A549 (cell line): ENCODE measurements around the gene JAKMIP1. TPM values are rescaled to one million over a fixed set of nuclear protein-coding genes. Genes with fewer than 3 reads are reported as not detected.

Experiments
- ATAC-seq, 2 experiments: fragments of 200-7000 bp in 1 of 2; fragments of >200 bp in 1 of 2; cut with Nextera tagmentation in 1 of 2; cut with Tn5 transposase in 1 of 2; 3 replicates each; pipeline versions ENCODE4 v1.8.0 to v1.9.1; 2018 to 2020; ENCODE audit warnings: mild to moderate bottlenecking in 1 of 2, moderate library complexity in 1 of 2
- CTCF ChIA-PET: fragments of 300-600 bp; sonication (Branson Sonifier 250); formaldehyde crosslinking; extraction: SDS; loops from one replicate; lab custom pipeline; 2021; ENCODE audit warnings: antibody characterized with exemption, inconsistent platforms; lab: Yijun Ruan, JAX
- POLR2A ChIA-PET: fragments of 350-600 bp; formaldehyde crosslinking; extraction: SDS; loops from one replicate; lab custom pipeline; 2021; ENCODE audit warnings: antibody characterized with exemption, inconsistent platforms; lab: Yijun Ruan, JAX
- DNase-seq, 2 experiments: peaks; one replicate each; pipeline versions ENCODE4 v3.0.0 to v3.0.0-alpha.2; 2011 to 2016; ENCODE audit warnings: low read depth in 1 of 2, low spot score in 1 of 2
- FAIRE-seq: peaks from 2 replicates; lab custom pipeline; 2011; peaks lifted over from hg19 to GRCh38; lab: Jason Lieb, UNC
- H3K27ac ChIP-seq, 2 experiments: fragments of >200 bp; sonication (Bioruptor Twin); formaldehyde crosslinking; 3 replicates each; pipeline ENCODE4 v1.5.1; 2016 to 2017
- H3K4me1 ChIP-seq: fragments of >200 bp; sonication (Bioruptor Twin); formaldehyde crosslinking; 3 replicates; pipeline ENCODE4 v1.6.1; 2016
- H3K4me2 ChIP-seq: fragments of >200 bp; sonication (Bioruptor Twin); formaldehyde crosslinking; 3 replicates; pipeline ENCODE4 v1.6.1; 2016
- H3K4me3 ChIP-seq: fragments of >200 bp; sonication (Bioruptor Twin); formaldehyde crosslinking; 3 replicates; pipeline ENCODE4 v1.5.1; 2016
- H3K9me3 ChIP-seq: fragments of >200 bp; sonication (Bioruptor Twin); formaldehyde crosslinking; 3 replicates; pipeline ENCODE4 v1.6.1; 2016
- CBX2 ChIP-seq: fragments of 200-600 bp; sonication (generic); IDR thresholded peaks from 2 replicates; pipeline ENCODE4 v1.6.1; 2016; ENCODE audit warnings: low read depth, mild to moderate bottlenecking, borderline replicate concordance
- CBX8 ChIP-seq: fragments of 200-600 bp; sonication (generic); IDR thresholded peaks from 2 replicates; pipeline ENCODE4 v1.6.1; 2016
- E2F6 ChIP-seq: IDR thresholded peaks from 2 replicates; pipeline ENCODE4 v1.6.1; 2012; ENCODE audit warnings: low read depth, borderline replicate concordance
- HDAC2 ChIP-seq: fragments of 200-600 bp; sonication (generic); IDR thresholded peaks from 2 replicates; pipeline ENCODE4 v1.6.1; 2016
- KDM1A ChIP-seq: fragments of 200-600 bp; sonication (generic); IDR thresholded peaks from 2 replicates; pipeline ENCODE4 v1.6.1; 2016; ENCODE audit warnings: low read depth, mild to moderate bottlenecking
- MYC ChIP-seq: IDR thresholded peaks from 2 replicates; pipeline ENCODE4 v1.6.1; 2012; ENCODE audit warnings: mild to moderate bottlenecking, inconsistent platforms, low read length, improper control_type of control experiment, borderline replicate concordance
- NPAS2 ChIP-seq: fragments of 250-450 bp; sonication (Bioruptor Pico); IDR thresholded peaks from 2 replicates; pipeline ENCODE4 v1.8.0; 2022; ENCODE audit warnings: mild to moderate bottlenecking, moderate library complexity, borderline replicate concordance
- RCOR1 ChIP-seq: fragments of 150-350 bp; IDR thresholded peaks from 2 replicates; pipeline ENCODE4 v1.6.1; 2014; ENCODE audit warnings: antibody characterized with exemption, low read length, low read depth
- REST ChIP-seq: fragments of 200-600 bp; sonication (generic); IDR thresholded peaks from 2 replicates; pipeline ENCODE4 v1.6.1; 2016; ENCODE audit warnings: antibody characterized with exemption, mild to moderate bottlenecking, moderate library complexity
- RNF2 ChIP-seq: fragments of 200-600 bp; sonication (generic); IDR thresholded peaks from 2 replicates; pipeline ENCODE4 v1.6.1; 2016; ENCODE audit warnings: low read depth, mild to moderate bottlenecking, antibody characterized with exemption, moderate library complexity, borderline replicate concordance
- SMC3 ChIP-seq: fragments of >200 bp; sonication (Bioruptor Twin); formaldehyde crosslinking; IDR thresholded peaks from 3 replicates; pipeline ENCODE4 v1.6.1; 2018; ENCODE audit warnings: inconsistent platforms
- ZFP36 ChIP-seq: fragments of 450-650 bp; IDR thresholded peaks from 2 replicates; pipeline ENCODE4 v1.6.1; 2014; ENCODE audit warnings: borderline replicate concordance; ENCODE audit not compliant: partially characterized antibody
- ZNF302 ChIP-seq: fragments of 250-450 bp; sonication (Bioruptor Pico); IDR thresholded peaks from 2 replicates; pipeline ENCODE4 v1.9.0; 2021; ENCODE audit warnings: inconsistent platforms, mild to moderate bottlenecking, moderate library complexity
- ZSCAN20 ChIP-seq: fragments of 250-450 bp; sonication (Bioruptor Pico); IDR thresholded peaks from 2 replicates; pipeline ENCODE4 v1.8.0; 2022; ENCODE audit warnings: mild to moderate bottlenecking, moderate library complexity
- WGBS: methylation state at CpG from one replicate; pipeline ENCODE4 v1.1.6; 2017; ENCODE audit errors: missing lambda C conversion rate; 5-methylcytosine and 5-hydroxymethylcytosine counted together
- polyA plus RNA-seq, 4 experiments: library from polyadenylated mRNA; depleted of rRNA in 3 of 4; stranded (reverse); fragments of >200 nt; fragmentation: RNase III in 1 of 4; extraction: RNeasy Plus Mini Kit Qiagen cat#74134 plus additional on column Dnase treatment in 1 of 4; gene quantifications; 2 replicates in 3 of 4; 3 replicates in 1 of 4; pipeline ENCODE4 v1.2.3, GENCODE V29; 2011 to 2017
- TF ChIP-seq, protein P1 (sequence below): IDR thresholded peaks from 2 replicates; pipeline ENCODE4 v1.6.1; 2012

JAKMIP1 gene
- polyA plus RNA-seq, 2 of the 4 experiments (the other 2 are of a cell fraction): not detected

DNA sequence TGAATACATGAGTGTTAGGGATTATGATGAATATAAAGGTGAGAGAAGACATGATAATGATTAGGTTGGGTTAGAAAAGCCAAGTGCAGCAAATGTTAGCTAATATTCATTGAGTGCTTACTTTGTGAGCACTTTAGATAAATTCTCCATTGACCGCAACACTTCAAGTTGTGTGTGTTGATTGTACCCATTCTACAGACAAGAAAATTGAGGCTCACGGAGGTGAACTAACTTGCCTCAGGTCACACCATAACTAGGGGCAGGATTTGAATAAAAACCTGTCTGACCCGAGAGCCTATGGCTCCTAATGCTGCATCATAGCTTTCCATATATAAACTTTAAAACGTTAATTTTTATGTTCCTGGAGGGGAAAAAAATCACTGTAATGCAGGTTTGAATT, 167.0 kb downstream of the JAKMIP1 start (continued):
- no peak for TF ChIP-seq ZFP36
- no peak for TF ChIP-seq NPAS2 (CRISPR knock-in tag)
- TF ChIP-seq CBX8: no peak
- no peak for TF ChIP-seq ZNF302 (CRISPR knock-in tag)
- TF ChIP-seq E2F6: no peak
- TF ChIP-seq SMC3: no peak

- POLR2A ChIA-PET: no interaction called here
- CTCF ChIA-PET: interaction anchor here (1.1 to 2.2 kb wide), 4 partner anchors 10 to 35 kb away, joined by 3 to 10 read pairs (median 6); partner anchors contain the start of gene C4orf50
- TF ChIP-seq ZFP36 (peak; percentile 39), REST (no peak)
- 57% methylated on average over 11 of the region's 11 CpGs for WGBS
- no peak for FAIRE-seq
- Histone ChIP-seq H3K4me2 (0 out of 3 replicates have a peak overlapping the region, but pooled peaks have one; percentile 8), H3K9me3 (no peaks in the 10 kb centered on the region), H3K4me3 (no peak overlapping the region), H3K27ac (peak overlapping the region; percentile 9 to 70; a peak in 3 of 6 replicates), H3K4me1 (0 out of 3 replicates have a peak, but pooled peaks cover 4% of the 10 kb centered on the region)
- DNase-seq: peak in 1 of 2 experiments; percentile 48
- peak in 1 of 2 experiments; percentile 59; a peak in 3 of 6 replicates for ATAC-seq
Measured at GRCh38 chr4:6032249-6033244, 167.8 kb downstream of the JAKMIP1 start.

GRCh38 chr4:6031846-6032245, 168.5 kb downstream of the JAKMIP1 start:
- DNase-seq (no peak), ATAC-seq (no peak), FAIRE-seq (no peak)
- 0 out of 3 replicates have a peak, but pooled peaks cover 4% of the 10 kb centered on the region for H3K4me1 ChIP-seq
- no peaks in the 10 kb centered on the region for H3K9me3 ChIP-seq
- POLR2A ChIA-PET: no interaction called here
- 51% methylated on average over 4 of the region's 5 CpGs for WGBS
- H3K4me3 ChIP-seq: no peak overlapping the region
- no peak overlapping the region for H3K27ac ChIP-seq
- TF ChIP-seq CBX2 (no peak), MYC (no peak), KDM1A (no peak), RNF2 (no peak), E2F6 (no peak), RCOR1 (no peak), HDAC2 (no peak), ZSCAN20 (CRISPR knock-in tag) (no peak)
- TF ChIP-seq, protein P1, sequence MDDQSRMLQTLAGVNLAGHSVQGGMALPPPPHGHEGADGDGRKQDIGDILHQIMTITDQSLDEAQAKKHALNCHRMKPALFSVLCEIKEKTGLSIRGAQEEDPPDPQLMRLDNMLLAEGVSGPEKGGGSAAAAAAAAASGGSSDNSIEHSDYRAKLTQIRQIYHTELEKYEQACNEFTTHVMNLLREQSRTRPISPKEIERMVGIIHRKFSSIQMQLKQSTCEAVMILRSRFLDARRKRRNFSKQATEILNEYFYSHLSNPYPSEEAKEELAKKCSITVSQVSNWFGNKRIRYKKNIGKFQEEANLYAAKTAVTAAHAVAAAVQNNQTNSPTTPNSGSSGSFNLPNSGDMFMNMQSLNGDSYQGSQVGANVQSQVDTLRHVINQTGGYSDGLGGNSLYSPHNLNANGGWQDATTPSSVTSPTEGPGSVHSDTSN: no peak
- TF ChIP-seq, all 56 proteins: peak for 0
- CTCF ChIA-PET: interaction anchor here (1.1 to 2.2 kb wide), 3 partner anchors 12 to 34 kb away, joined by 3 to 10 read pairs (median 8); partner anchors contain the start of gene C4orf50
- H3K4me2 ChIP-seq: no peak overlapping the region
